ENCODE results near the gene PLPPR2.
A peak's percentile ranks its signal among the peaks of the same experiment; 100 is the strongest.

PLPPR2 gene

GRCh38 chr19:11399667-11400066, 44.4 kb downstream of the PLPPR2 start:
- no peak for DNase-seq

GRCh38 chr19:11400798-11401197, 45.6 kb downstream of the PLPPR2 start:
- DNase-seq, result no peak

GRCh38 chr19:11401808-11402543, 46.7 kb downstream of the PLPPR2 start:
- DNase-seq, result no peak

- DNase-seq, result no peak
Observed at GRCh38 chr19:11404588-11405222, 49.5 kb downstream of the PLPPR2 start.

- no peak for DNase-seq
Observed at GRCh38 chr19:11405846-11406643, 50.8 kb downstream of the PLPPR2 start.

- DNase-seq, result peak; percentile 65 to 69
Observed at GRCh38 chr19:11406703-11407236, 51.5 kb downstream of the PLPPR2 start.

GRCh38 chr19:11408591-11408990, 53.4 kb downstream of the PLPPR2 start:
- no peak for DNase-seq

- no peak for DNase-seq
Observed at GRCh38 chr19:11410682-11411081, 55.5 kb downstream of the PLPPR2 start.

- no peak for DNase-seq
Observed at GRCh38 chr19:11414544-11414943, 59.3 kb downstream of the PLPPR2 start.
